Suprapubic skin (tissue), 4 donors: Measurements from ENCODE around the gene IL17RD.

Experiments used
- CTCF ChIP-seq, 2 donors: fragments of 200-600 bp in 1 of 2; fragments of 450-650 bp in 1 of 2; sonication (generic) in 1 of 2; IDR thresholded peaks; one replicate each; pipeline ENCODE4 v1.5.1; 2016 to 2019; ENCODE audit warnings: antibody characterized with exemption in 2 of 2, mild to moderate bottlenecking in 1 of 2, moderate library complexity in 1 of 2
- POLR2A ChIP-seq, 2 donors: fragments of 450-650 bp; IDR thresholded peaks; one replicate each; pipeline ENCODE4 v1.6.1; 2017; ENCODE audit warnings: antibody characterized with exemption in 2 of 2, mild to moderate bottlenecking in 2 of 2, moderate library complexity in 2 of 2
- POLR2AphosphoS5 ChIP-seq, 3 donors: sonication (generic); formaldehyde crosslinking; IDR thresholded peaks; one replicate each; pipeline ENCODE4 v1.6.1; 2017; ENCODE audit warnings: antibody characterized with exemption in 3 of 3

GRCh38 chr3:57063032-57063431 is 102.1 kb downstream of the IL17RD start:
- TF ChIP-seq CTCF (IDR thresholded peaks at IDR 0.05) (no peak), POLR2A (IDR thresholded peaks at IDR 0.05) (no peak), POLR2AphosphoS5 (IDR thresholded peaks at IDR 0.05) (no peak)
